ENCODE measurements around the gene STARD3. TPM values are rescaled to one million over a fixed set of nuclear protein-coding genes. Genes with fewer than 3 reads are reported as not detected.

Gene STARD3
- total and polyA plus RNA-seq, 4 experiments from 2014 or later: 42.2 to 110 (median 73.8) TPM

GRCh38 chr17:39687101-39687545, 50.2 kb downstream of the STARD3 start:
- Mint-ChIP-seq H3K4me3 (peak overlapping the region; percentile 95 to 99 (median 98)), H3K36me3 (peaks cover 24 to 41% of the 10 kb centered on the region in 2 donors), H3K27ac (peak overlapping the region; percentile 94 to 99 (median 98)), H3K9me3 (no peaks in the 10 kb centered on the region), H3K27me3 (no peaks in the 10 kb centered on the region), H3K4me1 (peaks cover 19 to 38% (median 29%) of the 10 kb centered on the region in 4 donors)
- no peak for DNase-seq
- peak overlapping the region in 1 of 2 donors; percentile 90 for H3K4me3 ChIP-seq (ENCODE audit: low read length in 2 of 2)
- H3K27ac ChIP-seq (ENCODE audit: low read depth, low read length): peak overlapping the region; percentile 67
- intact Hi-C loops (cut with micrococcal nuclease): loop anchor here (5.0 kb wide), 1 partner anchor 50 kb away; the partner anchor contains the start of gene STARD3
- peaks cover 21% of the 10 kb centered on the region for H3K4me1 ChIP-seq (ENCODE audit: insufficient read depth, low read length)
- H3K9me3 ChIP-seq (ENCODE audit: control insufficient read depth in 1 of 2, low read length in 2 of 2): no peaks in the 10 kb centered on the region
- ChIA-PET CTCF (ENCODE audit: partially characterized antibody) (interaction anchor here (1.4 to 1.6 kb wide), 3 partner anchors 9 to 66 kb away, joined by 5 to 6 read pairs (median 6); partner anchors contain the start of gene MIEN1), POLR2A (ENCODE audit: partially characterized antibody) (interaction anchor here (1.0 to 2.7 kb wide), 8 partner anchors 8 to 104 kb away, joined by 3 to 45 read pairs (median 6); partner anchors contain the start of genes ERBB2 and TCAP)
- H3K36me3 ChIP-seq (ENCODE audit: insufficient read depth, low read length): no peaks in the 10 kb centered on the region
- no peaks in the 10 kb centered on the region for H3K27me3 ChIP-seq (ENCODE audit: insufficient read depth, low read length)

GRCh38 chr17:39687546-39688474, 50.9 kb downstream of the STARD3 start, which contains the start of gene PGAP3:
TSS of gene PGAP3 (minus strand) at chr17:39688057. CDS start at chr17:39688014, 43 bp downstream.
- H3K36me3 Mint-ChIP-seq: peaks cover 20 to 36% of the 10 kb centered on the region in 2 donors
- H3K4me3 ChIP-seq (ENCODE audit: low read length in 2 of 2): peak within 1 kb of the TSS; percentile 59 to 90
- POLR2A ChIA-PET (ENCODE audit: partially characterized antibody): interaction anchor here (0.7 to 2.7 kb wide), 18 partner anchors 9 to 131 kb away, joined by 3 to 45 read pairs (median 5); partner anchors contain the start of genes ERBB2, MIEN1, STARD3 and TCAP

GRCh38 chr17:39688475-39688835, 51.5 kb downstream of the STARD3 start:
- Histone ChIP-seq H3K27ac (ENCODE audit: low read depth, low read length) (peak overlapping the region; percentile 67), H3K4me1 (ENCODE audit: insufficient read depth, low read length) (peaks cover 21% of the 10 kb centered on the region), H3K36me3 (ENCODE audit: insufficient read depth, low read length) (no peaks in the 10 kb centered on the region), H3K9me3 (ENCODE audit: control insufficient read depth in 1 of 2, low read length in 2 of 2) (no peaks in the 10 kb centered on the region), H3K27me3 (ENCODE audit: insufficient read depth, low read length) (no peaks in the 10 kb centered on the region), H3K4me3 (ENCODE audit: low read length in 2 of 2) (peak overlapping the region; percentile 59 to 90)
- Mint-ChIP-seq H3K27me3 (no peaks in the 10 kb centered on the region), H3K27ac (peak overlapping the region; percentile 94 to 99 (median 98)), H3K36me3 (peaks cover 14 to 30% of the 10 kb centered on the region in 2 donors), H3K4me1 (peaks cover 19 to 33% (median 28%) of the 10 kb centered on the region in 4 donors), H3K4me3 (peak overlapping the region; percentile 95 to 99 (median 98)), H3K9me3 (no peaks in the 10 kb centered on the region)
- intact Hi-C loops (cut with micrococcal nuclease): loop anchor here (1.0 to 5.0 kb wide), 3 partner anchors 9 to 51 kb away; partner anchors contain the start of genes MIEN1 and STARD3
- DNase-seq: no peak
- ChIA-PET POLR2A (ENCODE audit: partially characterized antibody) (interaction anchor here (1.0 to 2.7 kb wide), 15 partner anchors 9 to 131 kb away, joined by 3 to 45 read pairs (median 5); partner anchors contain the start of genes ERBB2, MIEN1, STARD3 and TCAP), CTCF (ENCODE audit: partially characterized antibody) (interaction anchor here (0.9 to 1.8 kb wide), 8 partner anchors 8 to 54 kb away, joined by 3 to 8 read pairs (median 3); partner anchors contain the start of gene MIEN1)

More at GRCh38 chr17:39687546-39688474, 50.9 kb downstream of the STARD3 start, which contains the start of gene PGAP3:
- no peaks in the 10 kb centered on the region for H3K27me3 Mint-ChIP-seq
- H3K4me1 Mint-ChIP-seq: peaks cover 19 to 33% (median 28%) of the 10 kb centered on the region in 4 donors
- Histone ChIP-seq H3K36me3 (ENCODE audit: insufficient read depth, low read length) (no peaks in the 10 kb centered on the region), H3K27me3 (ENCODE audit: insufficient read depth, low read length) (no peaks in the 10 kb centered on the region), H3K4me1 (ENCODE audit: insufficient read depth, low read length) (peaks cover 21% of the 10 kb centered on the region), H3K9me3 (ENCODE audit: control insufficient read depth in 1 of 2, low read length in 2 of 2) (no peaks in the 10 kb centered on the region), H3K27ac (ENCODE audit: low read depth, low read length) (peak within 1 kb of the TSS; percentile 67)
- peak within 1 kb of the TSS; percentile 95 to 99 (median 98) for H3K4me3 Mint-ChIP-seq
- CTCF ChIA-PET (ENCODE audit: partially characterized antibody): interaction anchor here (1.0 to 1.8 kb wide), 8 partner anchors 9 to 66 kb away, joined by 3 to 8 read pairs (median 4); partner anchors contain the start of gene MIEN1
- intact Hi-C loops (cut with micrococcal nuclease): loop anchor here (1.0 to 5.0 kb wide), 3 partner anchors 9 to 51 kb away; partner anchors contain the start of genes MIEN1 and STARD3
- DNase-seq: peak; percentile 83 to 86 (median 83)
- H3K27ac Mint-ChIP-seq: peak within 1 kb of the TSS; percentile 94 to 99 (median 98)
- H3K9me3 Mint-ChIP-seq: no peaks in the 10 kb centered on the region

- DNase-seq: no peak
- no peaks in the 10 kb centered on the region for H3K36me3 ChIP-seq (ENCODE audit: insufficient read depth, low read length)
- ChIA-PET CTCF (ENCODE audit: partially characterized antibody) (interaction anchor here (0.9 to 1.8 kb wide), 3 partner anchors 13 to 54 kb away, joined by 3 to 8 read pairs (median 3); no protein-coding TSS in a partner anchor), POLR2A (ENCODE audit: partially characterized antibody) (interaction anchor here (1.0 to 2.7 kb wide), 3 partner anchors 10 to 41 kb away, joined by 3 to 45 read pairs (median 27); partner anchors contain the start of gene MIEN1)
- peak overlapping the region in 1 of 2 donors; percentile 59 for H3K4me3 ChIP-seq (ENCODE audit: low read length in 2 of 2)
- H3K27ac ChIP-seq (ENCODE audit: low read depth, low read length): no peak overlapping the region
- H3K27ac Mint-ChIP-seq: peak overlapping the region in 6 of 7 donors; percentile 32 to 98 (median 95)
- H3K9me3 Mint-ChIP-seq: no peaks in the 10 kb centered on the region
- H3K4me3 Mint-ChIP-seq: peak overlapping the region; percentile 95 to 99 (median 98)
- no peaks in the 10 kb centered on the region for H3K27me3 ChIP-seq (ENCODE audit: insufficient read depth, low read length)
- intact Hi-C loops (cut with micrococcal nuclease): loop anchor here (1.0 to 5.0 kb wide), 3 partner anchors 10 to 52 kb away; partner anchors contain the start of genes MIEN1 and STARD3
- H3K36me3 Mint-ChIP-seq: peaks cover 11 to 28% of the 10 kb centered on the region in 2 donors
- H3K27me3 Mint-ChIP-seq: no peaks in the 10 kb centered on the region
- peaks cover 19 to 33% (median 28%) of the 10 kb centered on the region in 4 donors for H3K4me1 Mint-ChIP-seq
- peaks cover 21% of the 10 kb centered on the region for H3K4me1 ChIP-seq (ENCODE audit: insufficient read depth, low read length)
- no peaks in the 10 kb centered on the region for H3K9me3 ChIP-seq (ENCODE audit: control insufficient read depth in 1 of 2, low read length in 2 of 2)
Measured at GRCh38 chr17:39688945-39689344, 52.0 kb downstream of the STARD3 start.

GRCh38 chr17:39694593-39694992, 57.6 kb downstream of the STARD3 start:
- no peaks in the 10 kb centered on the region for H3K9me3 ChIP-seq (ENCODE audit: control insufficient read depth in 1 of 2, low read length in 2 of 2)
- Mint-ChIP-seq H3K9me3 (no peaks in the 10 kb centered on the region), H3K27me3 (peaks cover 10 to 11% of the 10 kb centered on the region in 2 donors), H3K36me3 (peaks cover 2 to 4% of the 10 kb centered on the region in 2 donors), H3K4me1 (peaks cover under 1 to 7% (median 1%) of the 10 kb centered on the region in 4 donors), H3K4me3 (no peak overlapping the region), H3K27ac (no peak overlapping the region)
- no peak overlapping the region for H3K27ac ChIP-seq (ENCODE audit: low read depth, low read length)
- DNase-seq: no peak
- no peaks in the 10 kb centered on the region for H3K4me1 ChIP-seq (ENCODE audit: insufficient read depth, low read length)
- ChIA-PET CTCF (ENCODE audit: partially characterized antibody) (no interaction called here), POLR2A (ENCODE audit: partially characterized antibody) (no interaction called here)
- H3K36me3 ChIP-seq (ENCODE audit: insufficient read depth, low read length): no peaks in the 10 kb centered on the region
- intact Hi-C loops (cut with micrococcal nuclease): no loop called here
- peaks cover 3% of the 10 kb centered on the region for H3K27me3 ChIP-seq (ENCODE audit: insufficient read depth, low read length)
- H3K4me3 ChIP-seq (ENCODE audit: low read length in 2 of 2): no peak overlapping the region

- Mint-ChIP-seq H3K4me3 (no peak overlapping the region), H3K27me3 (peaks cover 13 to 14% of the 10 kb centered on the region in 2 donors), H3K9me3 (no peaks in the 10 kb centered on the region), H3K36me3 (peaks cover 2 to 4% of the 10 kb centered on the region in 2 donors), H3K27ac (no peak overlapping the region), H3K4me1 (peaks cover 3 to 10% (median 4%) of the 10 kb centered on the region in 4 donors)
- intact Hi-C loops (cut with micrococcal nuclease): no loop called here
- no peak overlapping the region for H3K27ac ChIP-seq (ENCODE audit: low read depth, low read length)
- POLR2A ChIA-PET (ENCODE audit: partially characterized antibody): no interaction called here
- no peaks in the 10 kb centered on the region for H3K4me1 ChIP-seq (ENCODE audit: insufficient read depth, low read length)
- no peaks in the 10 kb centered on the region for H3K36me3 ChIP-seq (ENCODE audit: insufficient read depth, low read length)
- no peak for DNase-seq
- no peak overlapping the region for H3K4me3 ChIP-seq (ENCODE audit: low read length in 2 of 2)
- CTCF ChIA-PET (ENCODE audit: partially characterized antibody): no interaction called here
- peaks cover 3% of the 10 kb centered on the region for H3K27me3 ChIP-seq (ENCODE audit: insufficient read depth, low read length)
- H3K9me3 ChIP-seq (ENCODE audit: control insufficient read depth in 1 of 2, low read length in 2 of 2): no peaks in the 10 kb centered on the region
Measured at GRCh38 chr17:39695089-39695474, 58.1 kb downstream of the STARD3 start.

All from CD4-positive, alpha-beta memory T cell (primary cell).